GM19372 (cell line): Measurements from ENCODE around the gene KREMEN1.

Experiments
- ATAC-seq: cut with Tn5 transposase; IDR thresholded peaks from one replicate; pipeline ENCODE4 v1.9.1; 2021; ENCODE audit warnings: mild to moderate bottlenecking, low read depth, moderate library complexity; ENCODE audit not compliant: unreplicated experiment

The KREMEN1 gene

DNA sequence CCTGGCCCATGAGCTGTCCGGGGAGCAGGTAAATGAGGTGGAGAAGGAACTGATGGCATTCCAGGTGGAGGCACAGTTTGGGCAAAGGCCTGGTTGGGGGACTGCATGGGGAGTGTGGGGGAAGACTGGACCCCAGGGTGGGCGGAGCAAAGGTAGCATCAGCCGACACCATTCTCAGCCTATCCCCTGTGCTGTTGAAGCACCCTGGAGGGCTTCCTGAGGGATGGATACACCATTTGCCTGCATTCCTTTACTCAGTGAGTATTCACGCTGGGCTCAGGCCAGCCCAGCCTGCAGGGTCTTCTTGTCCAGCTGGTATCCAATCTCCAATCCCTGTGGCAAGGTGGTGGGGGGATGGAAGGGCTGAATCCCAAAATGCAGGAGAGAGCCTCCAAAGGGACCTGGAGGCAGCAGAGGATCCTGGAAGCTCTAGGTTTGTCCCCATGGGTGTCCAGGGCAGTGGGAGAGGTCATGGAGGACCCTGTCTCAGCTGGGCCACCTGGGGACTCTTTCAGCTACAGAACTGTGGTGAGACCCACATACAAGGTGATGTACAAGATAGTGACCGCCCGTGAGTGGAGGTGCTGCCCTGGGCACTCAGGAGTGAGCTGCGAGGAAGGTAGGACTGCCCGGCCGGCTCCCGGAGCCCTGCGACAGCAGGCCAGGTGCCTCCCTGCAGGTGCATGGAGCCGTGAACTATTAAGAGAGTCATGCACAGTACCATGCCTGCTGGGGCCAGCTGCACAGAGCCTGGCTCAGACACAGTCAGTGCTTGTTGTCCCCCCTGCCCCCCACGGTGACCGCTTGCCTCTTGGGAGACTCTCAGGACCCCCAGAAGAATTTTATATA is 142.4 kb downstream of the KREMEN1 start:
- ATAC-seq: no peak

GRCh38 chr22:29216011-29216872 is 143.4 kb downstream of the KREMEN1 start:
- ATAC-seq: no peak

GRCh38 chr22:29216873-29217666 is 144.2 kb downstream of the KREMEN1 start:
- ATAC-seq: no peak
